ENCODE data around the gene MED27.

Gene MED27

DNA sequence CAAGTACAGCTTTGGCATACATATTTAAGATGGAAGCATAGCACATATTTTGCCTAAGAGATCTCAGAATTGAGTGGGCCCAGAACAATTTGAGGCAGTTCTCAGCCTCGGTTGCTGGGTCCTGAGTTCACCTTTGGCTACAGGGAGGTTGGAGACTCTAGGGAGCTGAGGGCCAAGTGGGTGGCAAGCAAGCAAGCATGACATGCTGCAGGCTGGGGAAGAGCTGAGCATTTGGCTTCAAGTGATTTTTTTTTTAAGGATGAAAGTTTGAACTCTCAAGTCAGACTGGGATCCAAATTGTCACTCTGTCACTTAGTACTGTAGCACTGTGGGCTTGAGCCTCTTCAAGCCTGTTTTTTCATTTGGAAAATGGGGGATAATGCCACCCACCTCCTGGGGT is 160.5 kb downstream of the MED27 start:
- Histone ChIP-seq H3K4me1 (no peaks in the 10 kb centered on the region), H3K27me3 (no peaks in the 10 kb centered on the region), H3K36me3 (no peaks in the 10 kb centered on the region), H3K4me3 (ENCODE audit: low read depth, low read length) (no peak overlapping the region), H3K9me3 (no peaks in the 10 kb centered on the region)
- TF ChIP-seq, protein P1, sequence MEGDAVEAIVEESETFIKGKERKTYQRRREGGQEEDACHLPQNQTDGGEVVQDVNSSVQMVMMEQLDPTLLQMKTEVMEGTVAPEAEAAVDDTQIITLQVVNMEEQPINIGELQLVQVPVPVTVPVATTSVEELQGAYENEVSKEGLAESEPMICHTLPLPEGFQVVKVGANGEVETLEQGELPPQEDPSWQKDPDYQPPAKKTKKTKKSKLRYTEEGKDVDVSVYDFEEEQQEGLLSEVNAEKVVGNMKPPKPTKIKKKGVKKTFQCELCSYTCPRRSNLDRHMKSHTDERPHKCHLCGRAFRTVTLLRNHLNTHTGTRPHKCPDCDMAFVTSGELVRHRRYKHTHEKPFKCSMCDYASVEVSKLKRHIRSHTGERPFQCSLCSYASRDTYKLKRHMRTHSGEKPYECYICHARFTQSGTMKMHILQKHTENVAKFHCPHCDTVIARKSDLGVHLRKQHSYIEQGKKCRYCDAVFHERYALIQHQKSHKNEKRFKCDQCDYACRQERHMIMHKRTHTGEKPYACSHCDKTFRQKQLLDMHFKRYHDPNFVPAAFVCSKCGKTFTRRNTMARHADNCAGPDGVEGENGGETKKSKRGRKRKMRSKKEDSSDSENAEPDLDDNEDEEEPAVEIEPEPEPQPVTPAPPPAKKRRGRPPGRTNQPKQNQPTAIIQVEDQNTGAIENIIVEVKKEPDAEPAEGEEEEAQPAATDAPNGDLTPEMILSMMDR (IDR thresholded peaks at IDR 0.05; ENCODE audit: low read depth, low read length) = no peak
- no peak for DNase-seq

- H3K4me1 ChIP-seq = no peaks in the 10 kb centered on the region
- no peak for DNase-seq
- no peak overlapping the region for H3K4me3 ChIP-seq (ENCODE audit: low read depth, low read length)
- H3K27me3 ChIP-seq = no peaks in the 10 kb centered on the region
- no peaks in the 10 kb centered on the region for H3K36me3 ChIP-seq
- H3K9me3 ChIP-seq = no peaks in the 10 kb centered on the region
- TF ChIP-seq, protein P1 (IDR thresholded peaks at IDR 0.05; ENCODE audit: low read depth, low read length) = no peak
These were observed 161.2 kb downstream of the MED27 start for GRCh38 chr9:131918481-131918880.

DNA sequence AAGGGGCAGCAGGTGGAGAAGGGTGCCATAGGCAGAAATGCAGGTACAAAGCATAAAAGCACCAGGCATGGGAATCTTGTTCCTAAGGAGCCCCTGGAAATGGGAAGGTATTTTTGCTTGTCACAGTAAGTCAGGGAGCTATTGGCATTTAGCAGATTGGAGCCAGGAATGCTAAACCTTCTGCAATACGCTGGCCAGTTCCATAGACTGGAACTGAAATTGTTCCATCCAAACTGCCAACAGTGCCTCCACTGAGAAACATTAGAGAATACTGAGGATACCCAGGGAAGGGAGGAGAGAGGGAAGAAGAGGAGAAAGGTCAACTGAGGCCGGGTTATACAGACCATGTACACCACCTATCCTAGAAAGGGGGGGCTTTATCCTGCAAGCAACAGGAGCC is 162.7 kb downstream of the MED27 start:
- Histone ChIP-seq H3K27me3 (no peaks in the 10 kb centered on the region), H3K36me3 (no peaks in the 10 kb centered on the region), H3K9me3 (no peaks in the 10 kb centered on the region), H3K4me1 (no peaks in the 10 kb centered on the region), H3K4me3 (ENCODE audit: low read depth, low read length) (no peak overlapping the region)
- DNase-seq = no peak
- TF ChIP-seq, protein P1 (IDR thresholded peaks at IDR 0.05; ENCODE audit: low read depth, low read length) = no peak

DNA sequence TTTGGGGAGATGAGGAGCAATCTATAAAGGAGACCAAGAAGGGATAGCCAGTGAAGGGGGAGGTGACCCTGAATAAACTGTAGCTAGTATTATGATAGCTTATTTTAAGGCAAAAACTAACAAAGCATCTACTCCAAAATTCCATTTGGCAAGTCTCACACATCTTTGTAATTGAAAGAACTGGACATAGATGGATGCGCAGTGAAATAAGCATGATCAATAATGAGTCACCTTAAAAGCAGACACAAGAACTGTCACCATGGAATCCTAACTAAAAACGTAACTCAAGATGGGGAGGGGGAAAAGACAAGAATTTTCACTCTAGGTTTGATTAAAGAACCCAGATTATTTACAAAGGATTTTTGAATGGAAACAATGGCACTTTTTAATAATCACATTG is 164.5 kb downstream of the MED27 start:
- Histone ChIP-seq H3K4me1 (peaks cover 4% of the 10 kb centered on the region), H3K4me3 (ENCODE audit: low read depth, low read length) (no peak overlapping the region), H3K36me3 (no peaks in the 10 kb centered on the region), H3K9me3 (no peaks in the 10 kb centered on the region), H3K27me3 (no peaks in the 10 kb centered on the region)
- DNase-seq = no peak
- TF ChIP-seq, protein P1 (IDR thresholded peaks at IDR 0.05; ENCODE audit: low read depth, low read length) = no peak

DNA sequence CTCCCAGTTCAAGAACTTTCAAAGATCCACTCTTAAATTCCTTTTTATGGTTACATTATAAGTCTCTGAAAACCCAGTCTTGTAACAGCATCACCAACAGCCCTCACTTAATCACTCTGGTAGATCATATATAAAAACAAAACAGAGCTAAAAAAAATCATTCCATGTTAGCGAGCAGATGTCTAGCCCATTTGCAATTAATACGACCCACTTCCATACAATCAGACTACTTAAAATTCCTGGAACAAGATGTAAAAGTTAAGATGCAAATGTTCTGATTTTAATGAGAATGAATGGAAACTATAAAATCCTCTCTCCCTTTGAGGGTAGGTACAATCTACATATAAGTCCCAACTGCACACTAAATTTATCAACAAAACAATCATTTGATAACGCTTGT is 167.0 kb downstream of the MED27 start:
- no peak for DNase-seq
- Histone ChIP-seq H3K9me3 (no peaks in the 10 kb centered on the region), H3K4me3 (ENCODE audit: low read depth, low read length) (no peak overlapping the region), H3K27me3 (no peaks in the 10 kb centered on the region), H3K4me1 (peaks cover 4% of the 10 kb centered on the region), H3K36me3 (no peaks in the 10 kb centered on the region)
- TF ChIP-seq, protein P1 (IDR thresholded peaks at IDR 0.05; ENCODE audit: low read depth, low read length) = no peak

DNA sequence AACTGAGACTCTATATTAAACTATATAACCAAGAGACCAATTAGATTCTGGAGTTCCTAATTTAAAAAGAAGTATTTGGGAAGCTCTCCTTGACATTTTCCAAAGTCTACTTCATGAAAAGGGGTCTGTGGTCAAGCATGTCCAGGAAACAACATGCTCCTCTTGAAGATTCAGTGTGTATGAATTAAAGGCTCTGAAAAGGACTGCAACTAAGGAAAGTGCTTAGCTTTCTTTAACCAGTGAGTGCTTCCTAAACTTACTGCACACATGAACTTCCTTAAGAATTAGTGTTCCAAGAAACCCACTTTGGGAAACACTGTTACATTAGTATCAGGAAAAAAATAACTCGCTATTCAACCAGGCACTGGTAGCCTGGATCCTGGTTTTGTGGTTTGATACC is 167.6 kb downstream of the MED27 start:
- Histone ChIP-seq H3K4me1 (peaks cover 4% of the 10 kb centered on the region), H3K27me3 (no peaks in the 10 kb centered on the region), H3K36me3 (no peaks in the 10 kb centered on the region), H3K9me3 (no peaks in the 10 kb centered on the region), H3K4me3 (ENCODE audit: low read depth, low read length) (no peak overlapping the region)
- no peak for DNase-seq
- TF ChIP-seq, protein P1 (IDR thresholded peaks at IDR 0.05; ENCODE audit: low read depth, low read length) = no peak

Measured in BE2C (cell line).